Islet precursor cell (in vitro differentiated cells): Measurements from ENCODE around the gene C1orf159.
A peak's percentile ranks its signal among the peaks of the same experiment; 100 is the strongest.
"Not testable (repeated sequence)": the region's sequence is repeated elsewhere in the genome, so short reads cannot be mapped to it uniquely, and the experiment has no call there.

ENCODE experiments used
- DNase-seq: peaks from one replicate; pipeline ENCODE4 v3.0.0-alpha.2; 2018

The C1orf159 gene

DNA sequence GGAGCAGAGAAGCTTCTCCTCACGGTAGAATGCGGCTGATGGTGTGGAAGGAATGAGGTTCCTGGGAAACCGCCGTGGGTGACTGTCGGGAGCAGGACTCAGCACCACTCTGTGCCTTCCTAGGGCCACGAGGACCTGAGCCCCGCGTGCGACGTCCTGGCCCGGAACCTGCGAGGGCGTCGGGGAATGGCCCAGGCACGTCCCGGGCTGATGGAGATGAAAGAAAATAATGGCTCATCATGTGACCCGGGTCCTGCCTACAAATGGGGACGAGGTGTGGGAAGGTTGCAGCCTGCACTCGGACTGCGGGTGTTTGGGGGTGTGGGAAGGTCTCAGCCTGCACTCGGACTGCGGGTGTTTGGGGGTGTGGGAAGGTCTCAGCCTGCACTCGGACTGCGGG, 32.7 kb upstream of the C1orf159 start:
- DNase-seq: no peak

DNA sequence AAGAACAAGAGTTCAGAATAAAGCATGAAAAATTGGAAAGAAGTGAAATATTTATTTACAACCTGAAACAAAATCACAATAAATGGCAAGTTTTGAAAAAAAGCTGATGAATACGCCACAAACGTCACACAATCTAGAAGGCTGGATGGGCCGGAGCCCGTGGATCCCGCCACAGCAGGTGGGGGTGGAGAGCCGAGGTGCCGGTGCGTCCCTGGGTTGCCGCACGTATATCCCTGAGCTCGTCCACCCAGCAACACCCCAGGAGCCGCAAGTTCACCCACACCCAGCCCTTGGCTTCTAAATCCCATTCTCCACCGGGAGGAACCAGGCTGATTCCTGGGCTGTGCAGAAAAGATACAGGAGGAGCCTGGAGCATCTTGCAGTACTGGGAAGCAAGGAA, 32.2 kb upstream of the C1orf159 start:
- no peak for DNase-seq

DNA sequence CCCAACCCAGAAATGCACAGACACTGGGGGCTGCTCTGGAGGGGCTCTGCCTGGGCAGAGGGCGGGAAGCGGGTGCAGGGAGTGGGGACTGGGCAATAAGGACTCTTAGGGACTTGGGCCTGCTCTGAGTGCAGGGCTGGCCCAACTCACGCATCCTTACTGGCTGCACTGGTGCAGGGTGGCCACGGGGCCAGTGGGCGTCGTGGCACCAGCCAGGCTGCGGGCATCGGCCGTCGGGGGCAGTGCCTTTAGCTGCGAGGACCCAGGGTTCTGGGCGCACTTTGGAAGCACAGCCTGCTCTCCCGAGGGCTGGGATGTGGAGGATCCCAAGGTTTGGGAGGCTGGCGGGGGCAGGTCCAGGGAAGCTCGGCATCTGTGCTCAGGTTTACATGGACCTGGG, 30.7 kb upstream of the C1orf159 start:
- no peak for DNase-seq

DNA sequence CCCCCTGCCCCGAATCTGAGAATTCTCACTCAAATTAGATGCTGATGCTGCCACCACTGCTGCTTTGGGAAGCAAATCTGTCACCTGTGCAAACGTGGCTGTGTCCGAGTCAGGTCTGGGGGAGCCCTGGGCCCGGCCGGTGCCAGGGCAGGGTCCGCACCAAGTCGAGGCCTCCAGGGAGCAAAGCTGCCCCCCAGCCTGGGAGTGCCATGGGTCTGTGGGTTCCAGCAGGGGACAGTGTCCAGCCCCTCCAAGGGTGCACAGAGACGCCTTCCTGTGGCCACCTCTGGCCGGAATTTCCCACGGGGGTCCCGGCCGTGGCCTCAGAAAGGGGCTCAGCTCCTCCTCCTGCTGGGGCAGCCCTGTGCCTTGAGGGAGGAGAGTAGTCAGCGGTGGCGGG, 30.1 kb upstream of the C1orf159 start:
- no peak for DNase-seq

DNA sequence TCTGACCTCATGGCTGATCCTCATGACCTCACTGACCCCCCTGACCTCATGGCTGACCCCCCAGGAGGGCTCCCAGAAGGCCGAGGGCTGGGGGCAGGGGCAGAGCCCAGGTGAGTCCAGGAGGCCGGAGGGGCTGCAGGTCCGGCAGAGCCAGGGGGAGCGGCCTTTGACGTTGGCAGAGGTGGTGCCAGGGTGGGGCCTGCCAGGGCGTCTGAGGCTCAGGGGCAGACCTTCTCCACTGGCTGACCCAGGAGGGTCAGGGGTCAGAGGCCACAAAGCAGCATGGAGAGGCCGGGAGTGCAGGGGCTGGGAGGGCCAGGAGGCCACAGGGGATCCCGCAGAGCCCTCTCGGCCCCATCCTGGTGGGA, 29.6 kb upstream of the C1orf159 start:
- DNase-seq: no peak

DNA sequence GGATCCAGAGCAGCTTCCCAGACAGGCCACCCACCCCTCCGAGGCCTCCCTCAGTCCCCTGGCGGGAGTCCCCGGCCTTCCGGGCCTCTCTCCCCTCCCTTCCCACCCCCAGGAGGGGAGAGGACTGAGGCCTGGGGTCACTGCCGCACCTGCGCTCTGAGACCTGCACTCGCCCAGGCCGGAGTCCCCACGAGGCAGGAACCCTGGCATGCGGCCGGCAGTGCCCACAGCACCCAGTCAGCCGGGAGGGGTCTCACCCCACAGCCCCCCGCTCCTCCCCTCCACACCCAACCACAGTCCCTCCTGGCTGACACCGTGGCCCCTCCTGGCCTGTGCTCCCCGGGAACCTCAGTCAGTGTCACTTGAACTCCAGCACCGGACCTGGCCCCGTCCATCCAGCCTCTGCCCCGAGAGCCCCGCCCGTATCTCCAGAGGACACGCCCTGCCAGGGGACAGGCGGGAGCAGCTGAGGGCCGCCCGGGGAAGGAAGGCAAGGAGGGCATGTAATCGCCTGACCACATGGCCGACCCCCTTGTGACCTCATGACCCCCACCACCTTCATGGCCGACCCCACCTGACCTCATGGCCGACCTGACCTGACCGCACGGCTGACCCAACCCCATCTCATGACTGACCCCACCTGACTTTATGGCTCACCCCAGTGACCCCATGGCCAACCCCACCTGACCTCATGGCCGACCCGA, 29.1 kb upstream of the C1orf159 start:
- DNase-seq: no peak

DNA sequence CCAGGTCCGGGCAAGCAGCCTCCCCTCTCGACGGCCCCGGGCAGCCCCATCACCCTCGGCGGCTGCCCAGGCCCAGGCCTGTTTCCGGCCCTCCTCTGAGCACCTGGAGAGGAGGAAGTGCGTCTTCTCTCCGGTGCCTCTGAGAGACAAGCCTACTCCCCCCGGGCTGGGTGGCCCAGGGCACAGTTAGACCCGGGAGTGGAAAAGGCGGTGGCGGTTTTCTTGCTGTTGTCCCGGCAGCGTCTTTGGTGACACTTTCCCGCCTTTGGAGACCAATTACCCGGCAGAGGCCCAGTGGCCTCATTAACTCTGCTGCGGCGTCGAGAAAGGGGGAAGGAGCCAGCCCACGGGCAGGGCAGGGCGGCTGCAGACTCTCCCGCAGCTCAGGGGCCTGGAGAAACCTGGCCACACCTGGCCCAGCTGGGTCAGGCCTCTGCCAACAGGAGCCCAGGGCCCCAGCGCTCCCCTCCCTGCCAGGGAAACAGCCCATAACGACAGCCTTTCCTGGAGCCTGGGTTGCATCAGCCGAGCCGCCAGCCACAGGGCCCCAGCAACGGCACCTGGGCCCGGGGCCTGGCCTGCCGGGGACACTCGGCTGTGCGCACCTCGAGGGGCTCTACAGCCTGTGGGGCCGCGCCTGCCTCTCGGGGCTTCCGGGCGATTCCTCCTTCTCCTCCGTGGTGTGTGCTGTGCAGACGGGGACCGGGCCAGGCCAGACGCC, 28.4 kb upstream of the C1orf159 start:
- peak; percentile 68 for DNase-seq

DNA sequence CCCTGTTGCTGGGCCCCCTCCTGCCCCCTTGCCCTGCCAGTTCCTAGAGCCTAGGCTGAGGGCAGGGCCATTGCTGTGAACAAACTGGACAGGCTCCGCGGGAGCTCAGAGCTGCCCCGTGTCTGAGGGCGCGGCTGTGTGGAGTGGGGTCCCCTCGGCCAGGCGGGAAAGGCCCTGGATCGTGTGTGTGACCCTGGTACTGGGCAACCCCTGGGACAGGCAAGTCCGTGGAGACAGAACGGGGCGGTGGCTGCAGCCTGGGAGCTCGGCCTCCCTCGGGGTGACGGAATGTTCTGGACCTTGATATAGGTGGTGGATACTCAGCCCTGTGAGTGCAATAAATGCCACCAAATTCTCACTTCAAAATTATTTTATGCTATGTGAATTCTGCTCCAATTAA, 27.7 kb upstream of the C1orf159 start:
- no peak for DNase-seq

DNA sequence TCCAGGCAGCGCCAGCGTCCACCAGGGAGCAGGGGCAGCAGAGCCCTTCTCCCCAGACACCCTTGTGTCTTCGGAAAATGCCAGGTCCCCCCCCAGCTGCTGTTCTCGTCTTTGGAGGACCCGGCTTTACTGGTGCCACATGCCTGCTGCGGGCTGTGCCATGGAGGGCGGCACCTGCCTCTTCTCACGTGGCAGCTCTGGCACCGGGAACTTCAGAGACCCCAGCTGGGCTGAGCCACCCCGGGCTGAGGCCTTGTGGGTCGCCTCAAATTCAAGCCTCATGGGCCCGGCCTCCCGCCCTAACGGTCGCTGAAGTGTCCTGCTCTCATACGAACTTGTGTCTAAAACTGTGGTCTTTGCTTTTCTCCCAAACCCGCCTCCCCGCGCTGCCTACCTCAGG, 27.0 kb upstream of the C1orf159 start:
- no peak for DNase-seq

DNA sequence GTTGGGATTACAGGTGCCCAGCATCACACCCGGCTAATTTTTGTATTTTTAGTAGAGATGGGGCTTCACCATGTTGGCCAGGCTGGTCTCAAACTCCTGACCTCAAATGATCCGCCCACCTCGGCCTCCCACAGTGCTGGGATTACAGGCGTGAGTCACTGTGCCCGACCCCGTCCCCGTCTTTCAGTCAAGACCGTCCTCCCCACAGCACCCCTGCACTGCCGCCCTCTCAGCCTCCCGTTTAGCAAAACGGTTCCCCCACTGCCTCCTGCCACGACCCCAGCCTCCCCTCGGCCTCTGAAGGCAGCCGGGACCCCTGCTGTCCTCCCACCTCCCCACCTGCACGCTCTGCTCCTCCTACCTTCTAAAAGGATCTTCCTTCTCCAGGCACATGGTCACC, 26.5 kb upstream of the C1orf159 start:
- DNase-seq: not testable (repeated sequence)

DNA sequence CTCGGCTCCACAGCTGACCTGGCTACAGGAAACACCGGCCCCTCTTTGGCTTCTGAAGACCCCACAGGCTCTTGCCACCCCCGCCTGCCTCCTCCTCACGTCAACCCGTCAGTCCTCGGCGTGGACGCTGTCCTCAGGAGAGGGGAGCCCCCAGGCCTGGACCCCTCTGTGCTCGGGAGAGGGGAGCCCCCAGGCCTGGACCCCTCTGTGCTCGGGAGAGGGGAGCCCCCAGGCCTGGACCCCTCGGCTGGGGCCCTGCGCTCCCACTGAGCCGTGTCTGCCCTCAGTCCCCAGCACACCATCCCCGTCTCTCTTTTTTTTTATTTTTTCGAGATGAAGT, 26.0 kb upstream of the C1orf159 start:
- DNase-seq: no peak

DNA sequence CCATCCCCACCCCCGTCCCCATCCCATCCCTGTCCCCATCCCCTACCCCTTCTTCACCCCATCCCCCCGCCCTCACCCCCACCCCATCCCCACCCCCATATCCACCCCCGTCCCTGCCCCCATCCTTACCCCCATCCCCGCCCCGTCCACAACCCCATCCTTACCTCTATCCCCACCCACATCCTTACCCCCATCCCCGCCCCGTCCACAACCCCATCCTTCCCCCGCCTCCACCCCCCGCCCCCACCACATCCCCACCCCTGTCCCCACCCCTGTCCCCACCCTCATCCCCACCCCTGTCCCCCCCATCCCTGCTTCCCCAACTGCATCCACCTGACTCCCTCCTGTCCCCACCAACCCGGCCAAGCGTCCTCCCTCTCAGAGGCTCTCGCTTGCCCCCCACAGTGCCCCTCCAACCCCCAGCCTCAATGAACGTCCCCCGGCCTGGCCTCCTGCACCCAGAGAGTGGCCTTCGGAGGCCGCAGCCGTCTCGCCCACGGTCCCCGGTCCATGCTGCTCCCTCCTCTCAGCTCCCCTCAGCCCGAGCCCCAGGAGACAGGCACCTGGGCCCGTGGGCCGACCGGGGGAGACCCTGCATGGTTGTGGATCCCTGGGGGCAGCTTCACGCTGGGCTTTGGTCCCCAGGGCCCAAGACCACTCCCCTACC, 25.5 kb upstream of the C1orf159 start:
- DNase-seq: no peak

DNA sequence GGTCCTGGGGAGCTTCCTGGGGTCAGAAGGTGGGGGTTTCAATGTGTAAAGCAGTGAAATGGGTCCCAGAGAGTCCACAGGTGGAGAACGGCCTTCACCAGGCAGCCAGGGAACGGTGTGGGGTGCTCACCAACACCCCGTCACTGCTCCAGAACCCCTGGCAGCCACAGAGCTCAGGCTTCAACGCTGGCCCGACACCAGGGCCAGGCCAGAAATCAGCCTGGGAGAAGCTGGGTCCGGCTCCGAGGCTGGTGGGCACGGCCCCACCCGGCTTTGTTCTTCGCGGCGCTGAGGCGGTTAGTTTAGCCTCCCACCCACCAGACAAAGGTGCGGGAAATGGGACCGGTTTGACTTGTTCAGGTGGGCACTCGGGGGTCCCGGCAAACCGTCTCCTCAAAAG, 24.8 kb upstream of the C1orf159 start:
- DNase-seq: no peak

DNA sequence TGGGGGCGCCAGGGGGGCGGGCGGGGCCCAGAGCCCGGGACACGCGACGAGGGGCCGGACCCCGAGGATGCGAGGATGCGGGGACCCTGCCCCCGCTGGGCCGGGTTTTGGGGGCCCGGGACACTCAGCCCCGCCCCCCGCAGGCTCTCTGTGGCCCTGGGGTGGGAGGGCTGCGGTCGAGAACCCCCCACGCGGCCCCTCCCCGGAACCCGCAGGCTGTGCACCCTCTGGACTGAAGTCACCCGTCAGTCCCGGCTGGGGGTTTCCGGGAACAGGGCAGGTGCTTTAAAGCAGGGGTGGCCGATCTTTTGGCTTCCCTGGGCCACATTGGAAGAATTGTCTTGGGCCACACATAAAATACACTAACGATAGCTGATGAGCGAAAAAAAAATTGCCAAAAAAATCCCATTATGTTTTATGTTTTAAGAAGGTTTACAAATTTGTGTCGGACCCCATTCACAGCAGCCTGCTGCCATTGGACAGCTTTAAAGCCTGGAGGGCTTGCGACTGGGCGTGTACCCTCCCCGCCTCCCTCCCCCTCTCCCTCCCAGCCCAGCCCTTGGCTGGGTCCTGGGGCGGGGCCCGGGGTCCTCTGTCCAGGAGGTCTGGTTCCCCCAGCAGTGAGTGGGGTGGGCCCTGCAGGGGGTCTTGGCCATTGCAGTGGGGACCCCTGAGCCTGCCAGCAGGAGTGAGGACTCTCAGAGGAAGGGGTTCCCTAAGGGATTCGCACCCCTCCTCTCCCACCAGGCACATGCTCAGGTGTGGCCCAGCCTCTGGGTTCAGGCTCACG, 21.6 kb upstream of the C1orf159 start:
- no peak for DNase-seq

DNA sequence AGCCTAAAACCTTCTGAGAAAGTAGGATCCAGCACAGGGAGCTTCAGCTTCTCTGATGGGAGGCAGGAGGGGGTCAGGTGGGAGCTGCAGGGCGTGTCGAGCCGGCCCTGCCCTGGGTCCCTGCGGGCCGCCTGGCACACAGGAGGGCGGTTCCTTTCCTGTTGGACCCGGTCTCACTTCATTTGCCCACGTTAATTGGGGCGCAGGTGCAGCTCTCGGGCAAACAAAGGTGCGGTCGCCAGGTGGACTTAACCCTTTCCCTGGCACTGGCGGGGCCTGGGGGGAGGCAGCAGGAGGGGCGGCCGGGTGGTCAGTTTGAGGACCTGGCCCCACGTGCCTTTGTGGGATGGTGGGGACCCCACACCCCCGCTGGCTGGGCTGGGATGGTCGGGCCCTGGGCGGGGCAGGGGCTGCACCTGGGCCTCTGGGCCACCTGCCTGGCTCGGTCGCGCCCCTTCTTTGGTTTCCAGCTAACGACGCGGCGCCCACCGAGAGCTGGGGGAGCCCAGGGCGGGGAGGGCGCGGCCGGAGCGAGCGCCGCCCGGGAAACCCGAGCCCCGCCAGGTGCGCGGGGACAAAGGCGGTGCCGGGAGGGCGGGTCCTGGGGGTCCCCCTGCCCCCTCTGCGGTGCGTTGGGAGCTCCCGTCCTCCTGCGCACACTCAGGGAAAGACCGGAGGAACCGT, 20.8 kb upstream of the C1orf159 start:
- no peak for DNase-seq

DNA sequence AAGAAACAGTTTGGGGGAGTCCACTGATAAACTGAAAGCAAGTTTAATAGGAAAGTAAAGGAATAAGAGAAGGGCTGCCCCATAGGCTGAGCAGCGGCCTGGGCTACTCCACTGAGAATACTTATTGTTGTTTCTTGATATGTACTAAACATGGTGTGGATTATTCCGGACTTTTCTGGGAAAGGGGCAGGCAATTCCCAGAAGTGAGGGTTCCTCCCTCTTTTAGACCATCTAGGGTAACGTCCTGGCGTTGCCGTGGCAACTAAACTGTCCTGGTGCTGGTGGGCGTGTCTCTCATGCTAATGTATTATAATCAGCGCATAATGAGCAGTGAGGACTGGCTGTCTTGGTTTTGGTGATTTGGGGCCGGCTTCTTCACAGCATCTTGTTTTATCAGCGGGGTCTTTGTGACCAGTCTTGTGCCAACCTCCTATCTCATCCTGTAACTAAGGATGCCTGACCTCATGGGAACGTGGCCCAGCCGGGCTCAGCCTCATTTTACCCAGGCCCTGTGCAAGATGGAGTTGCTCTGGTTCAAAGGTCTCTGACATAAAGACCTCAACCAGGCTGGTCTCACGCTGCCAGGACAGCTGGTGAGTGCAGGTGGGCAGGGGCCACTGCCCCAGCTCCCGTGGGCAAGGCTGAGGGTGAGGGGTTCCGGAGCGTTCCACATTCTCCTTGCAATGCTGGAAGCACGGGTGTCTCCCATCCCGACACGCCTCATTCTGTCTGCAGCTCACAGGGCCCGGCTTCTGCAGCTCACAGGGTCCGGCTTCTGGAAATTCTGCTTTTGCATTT, 19.6 kb upstream of the C1orf159 start:
- no peak for DNase-seq

DNA sequence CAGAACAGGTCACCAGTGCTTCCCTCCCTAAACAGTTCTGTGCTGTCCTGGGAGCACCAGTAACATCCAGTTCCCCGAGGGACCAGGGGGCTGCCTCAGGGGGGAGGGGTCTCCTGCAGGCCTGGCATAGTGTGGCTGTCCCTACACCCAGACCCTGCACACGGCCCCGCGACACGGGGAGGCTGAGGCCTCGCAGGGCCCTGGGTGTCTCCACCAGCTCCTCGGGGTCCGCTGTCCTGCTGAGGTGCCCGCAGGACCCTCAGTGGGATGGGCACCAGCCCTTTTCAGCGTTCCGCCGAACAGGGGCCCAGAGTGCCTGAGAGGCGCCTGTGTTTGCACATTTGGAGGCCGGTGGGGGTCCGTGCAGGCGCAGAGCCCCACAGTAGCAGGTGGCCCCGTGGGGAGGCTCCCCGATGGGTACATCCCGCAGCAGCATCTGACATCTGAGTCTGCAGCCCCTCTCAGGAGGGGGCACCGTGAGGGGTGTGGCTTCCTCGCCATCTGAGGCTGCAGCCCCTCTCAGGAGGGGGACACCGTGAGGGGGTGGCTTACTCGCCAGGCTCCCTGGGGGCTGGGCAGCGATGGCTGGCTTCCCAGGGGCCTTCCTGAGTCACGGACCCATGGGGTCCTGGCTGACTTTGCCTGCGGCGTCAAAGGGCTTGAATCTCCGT, 18.5 kb upstream of the C1orf159 start:
- no peak for DNase-seq

DNA sequence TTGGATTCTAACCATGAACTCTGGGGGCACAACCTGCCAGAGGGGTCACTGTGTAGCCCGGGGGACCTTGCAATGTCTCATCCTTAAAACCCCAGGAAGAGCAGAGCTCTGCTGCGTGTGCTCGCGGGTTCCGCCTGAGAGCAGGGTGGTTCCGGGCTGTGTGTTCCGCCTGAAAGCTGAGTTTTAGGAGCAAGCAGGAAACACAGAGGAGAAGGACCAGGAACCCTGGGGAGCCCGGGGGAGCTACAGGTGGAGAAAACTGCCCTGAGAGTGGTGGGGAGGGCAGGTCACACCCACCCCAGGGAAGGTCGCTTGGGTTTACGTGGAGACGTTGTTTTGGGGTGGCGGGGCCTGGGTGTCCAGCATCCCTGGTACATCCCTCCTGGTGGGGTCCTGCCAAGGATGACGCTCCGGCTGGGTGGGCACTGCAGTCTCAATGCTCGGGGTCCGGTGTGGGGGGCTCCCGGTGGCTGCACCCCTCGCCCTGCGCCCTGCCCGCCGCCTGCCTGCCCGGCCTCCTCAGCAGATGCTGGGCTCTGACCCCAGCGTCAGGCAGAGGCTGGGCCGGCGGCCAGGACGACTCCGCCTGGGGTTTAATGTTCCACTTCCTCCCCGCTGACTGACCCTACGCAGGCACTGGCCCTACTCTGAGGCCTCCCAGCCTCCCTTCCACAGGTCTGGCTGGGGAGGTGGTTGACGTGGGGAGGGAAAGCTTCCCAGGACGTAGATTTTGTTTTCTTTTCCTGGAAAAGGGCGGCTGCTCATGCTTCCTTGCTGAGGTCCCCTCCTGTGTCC, 17.3 kb upstream of the C1orf159 start:
- no peak for DNase-seq

DNA sequence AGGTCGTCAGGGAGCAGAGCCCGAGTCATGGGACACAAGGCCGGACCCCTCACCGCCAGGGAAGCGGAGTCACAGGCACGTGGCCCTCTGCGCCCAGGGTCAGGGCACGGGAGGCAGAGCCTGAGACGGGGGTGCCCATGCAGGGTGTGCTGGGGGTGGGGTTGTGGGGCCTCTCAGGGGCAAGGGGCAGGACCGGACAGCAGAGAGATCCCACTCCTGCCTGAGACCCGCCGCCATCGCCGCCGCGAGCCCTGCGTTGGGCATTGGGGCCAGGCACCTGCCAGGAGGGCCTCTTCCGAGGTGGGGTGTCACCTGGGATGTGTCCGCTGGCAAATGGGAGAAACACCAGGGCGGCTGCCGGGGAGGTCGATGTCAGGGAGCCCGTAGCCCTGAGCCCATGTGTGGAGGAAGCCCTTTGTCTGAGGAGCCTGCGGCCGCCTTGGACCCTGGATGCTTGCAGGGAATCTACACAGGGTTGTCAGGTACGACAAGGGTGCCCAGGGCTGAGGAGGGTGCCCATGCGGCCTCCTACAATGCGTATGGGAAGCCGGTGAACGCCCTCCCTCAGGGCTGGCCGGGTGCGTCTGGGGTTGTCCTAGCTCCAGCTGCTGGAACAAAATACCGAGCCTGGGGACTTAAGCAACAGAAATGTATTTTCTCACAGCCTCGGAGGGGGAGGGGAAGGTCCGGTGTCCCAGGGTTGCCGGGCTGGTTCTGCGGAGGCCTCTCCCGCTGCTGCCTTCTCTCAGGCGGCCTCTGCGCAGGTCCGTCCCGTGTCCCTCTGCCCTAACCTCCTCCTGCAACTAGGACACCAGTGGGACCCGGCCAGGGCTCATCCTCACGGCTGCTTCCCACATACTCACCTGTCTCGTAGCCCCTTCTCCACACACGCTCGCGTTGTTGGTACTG, 16.4 kb upstream of the C1orf159 start:
- DNase-seq: no peak
